HepG2 (cell line): ENCODE data around the gene PTCD1. TPM values are rescaled to one million over a fixed set of nuclear protein-coding genes. Genes with fewer than 3 reads are reported as not detected.

Experiments used
- AGO1 ChIP-seq: fragments of 200-400 bp; formaldehyde crosslinking; IDR thresholded peaks from 2 replicates; pipeline ENCODE4 v1.6.1; 2017; ENCODE audit warnings: mild to moderate bottlenecking, low read depth, low read length, moderate library complexity; ENCODE audit not compliant: poor library complexity, severe bottlenecking
- ARNT ChIP-seq: fragments of 450-650 bp; IDR thresholded peaks from 2 replicates; pipeline ENCODE4 v1.6.1; 2017
- ASH2L ChIP-seq: fragments of 300-600, 200-600 bp; sonication (generic); IDR thresholded peaks from 2 replicates; pipeline ENCODE4 v1.7.0; 2017; ENCODE audit warnings: low read depth, mild to moderate bottlenecking, moderate library complexity, mixed read lengths, low read length; ENCODE audit not compliant: insufficient read length
- ESRRA ChIP-seq: sonication (generic); formaldehyde crosslinking; IDR thresholded peaks from 2 replicates; pipeline ENCODE4 v1.5.1; 2020; ENCODE audit warnings: mild to moderate bottlenecking, low read depth, missing genetic modification reagents
- JARID2 ChIP-seq: sonication (generic); formaldehyde crosslinking; IDR thresholded peaks from 2 replicates; pipeline ENCODE4 v1.8.1; 2023; ENCODE audit warnings: missing genetic modification reagents, inconsistent platforms; ENCODE audit not compliant: insufficient replicate concordance
- KDM4B ChIP-seq: sonication (generic); formaldehyde crosslinking; IDR thresholded peaks from 2 replicates; pipeline ENCODE4 v1.4.0; 2020; ENCODE audit warnings: missing genetic modification reagents
- MED8 ChIP-seq: sonication (generic); formaldehyde crosslinking; IDR thresholded peaks from 2 replicates; pipeline ENCODE4 v1.8.1; 2023; ENCODE audit warnings: mild to moderate bottlenecking, missing genetic modification reagents; ENCODE audit not compliant: insufficient replicate concordance
- MTF2 ChIP-seq: sonication (generic); formaldehyde crosslinking; IDR thresholded peaks from 2 replicates; pipeline ENCODE4 v1.5.0; 2020; ENCODE audit warnings: missing genetic modification reagents, borderline replicate concordance
- NFATC3 ChIP-seq: sonication (generic); formaldehyde crosslinking; IDR thresholded peaks from 2 replicates; pipeline ENCODE4 v1.5.1; 2020; ENCODE audit warnings: mild to moderate bottlenecking, missing genetic modification reagents
- PHF20 ChIP-seq: sonication (generic); formaldehyde crosslinking; IDR thresholded peaks from 2 replicates; pipeline ENCODE4 v1.5.0; 2020; ENCODE audit warnings: mild to moderate bottlenecking, missing genetic modification reagents
- RBFOX2 ChIP-seq: fragments of 200-400 bp; formaldehyde crosslinking; IDR thresholded peaks from 2 replicates; pipeline ENCODE4 v1.6.1; 2017; ENCODE audit warnings: low read depth, mild to moderate bottlenecking, low read length
- SETDB1 ChIP-seq: sonication (generic); formaldehyde crosslinking; IDR thresholded peaks from 2 replicates; pipeline ENCODE4 v1.5.1; 2020; ENCODE audit warnings: missing genetic modification reagents, mild to moderate bottlenecking, borderline replicate concordance
- SMC3 ChIP-seq: IDR thresholded peaks from 2 replicates; pipeline ENCODE4 v1.6.1; 2011; ENCODE audit warnings: low read length, improper control_type of control experiment
- TCF7 ChIP-seq: sonication (generic); IDR thresholded peaks from 2 replicates; pipeline ENCODE4 v1.6.1; 2016; ENCODE audit warnings: antibody characterized with exemption, low read depth
- TCF7L2 ChIP-seq: IDR thresholded peaks from 2 replicates; pipeline ENCODE4 v1.6.1; 2011; ENCODE audit warnings: mild to moderate bottlenecking, low read depth, low read length, moderate library complexity
- UBTF ChIP-seq: sonication (generic); formaldehyde crosslinking; IDR thresholded peaks from 2 replicates; pipeline ENCODE4 v1.4.0; 2020; ENCODE audit warnings: mild to moderate bottlenecking, missing genetic modification reagents
- ZBTB38 ChIP-seq: sonication (generic); formaldehyde crosslinking; IDR thresholded peaks from 2 replicates; pipeline ENCODE4 v1.5.1; 2020; ENCODE audit warnings: mild to moderate bottlenecking, missing genetic modification reagents
- ZC3H4 ChIP-seq: sonication (generic); formaldehyde crosslinking; IDR thresholded peaks from 2 replicates; pipeline ENCODE4 v1.4.0; 2020; ENCODE audit warnings: missing genetic modification reagents, borderline replicate concordance
- ZNF136 ChIP-seq: sonication (generic); formaldehyde crosslinking; IDR thresholded peaks from 2 replicates; pipeline ENCODE4 v1.8.1; 2022; ENCODE audit warnings: low read depth, mild to moderate bottlenecking, moderate library complexity, missing genetic modification reagents
- ZNF205 ChIP-seq: IDR thresholded peaks from 2 replicates; pipeline ENCODE4 v1.6.1; 2018; ENCODE audit warnings: missing biosample characterization, missing genetic modification reagents
- ZNF260 ChIP-seq: sonication (generic); formaldehyde crosslinking; IDR thresholded peaks from 2 replicates; pipeline ENCODE4 v1.4.0; 2020; ENCODE audit warnings: missing genetic modification reagents, low read depth, mild to moderate bottlenecking, borderline replicate concordance
- ZNF282 ChIP-seq: fragments of 450-650 bp; IDR thresholded peaks from 2 replicates; pipeline ENCODE4 v1.6.1; 2018; ENCODE audit not compliant: partially characterized antibody
- ZNF367 ChIP-seq: sonication (generic); formaldehyde crosslinking; IDR thresholded peaks from 2 replicates; pipeline ENCODE4 v1.4.0; 2020; ENCODE audit warnings: missing genetic modification reagents, borderline replicate concordance
- ZNF569 ChIP-seq: sonication (generic); formaldehyde crosslinking; IDR thresholded peaks from 2 replicates; pipeline ENCODE4 v1.5.0; 2020; ENCODE audit warnings: mild to moderate bottlenecking, missing genetic modification reagents, moderate library complexity, borderline replicate concordance
- ZNF678 ChIP-seq: sonication (generic); formaldehyde crosslinking; IDR thresholded peaks from 2 replicates; pipeline ENCODE4 v1.4.0; 2020; ENCODE audit warnings: mild to moderate bottlenecking, missing genetic modification reagents
- ZNF770 ChIP-seq: sonication (generic); formaldehyde crosslinking; IDR thresholded peaks from 2 replicates; pipeline ENCODE4 v1.5.0; 2020; ENCODE audit warnings: mild to moderate bottlenecking, missing genetic modification reagents
- ZNF83 ChIP-seq: sonication (generic); formaldehyde crosslinking; IDR thresholded peaks from 2 replicates; pipeline ENCODE4 v1.4.0; 2020; ENCODE audit warnings: missing genetic modification reagents, mild to moderate bottlenecking, borderline replicate concordance
- ZZZ3 ChIP-seq: sonication (generic); formaldehyde crosslinking; IDR thresholded peaks from 2 replicates; pipeline ENCODE4 v1.4.0; 2020; ENCODE audit warnings: missing genetic modification reagents, mild to moderate bottlenecking, borderline replicate concordance
- polyA plus RNA-seq, 8 experiments: library from polyadenylated mRNA; depleted of rRNA in 3 of 8; stranded (reverse) in 7 of 8; unstranded in 1 of 8; fragments of >200 nt; fragmentation: Illumina TruSeq in 4 of 8; extraction: Trizol in 4 of 8; gene quantifications; 2 replicates each; pipeline versions ENCODE4 v1.2.1 to v1.2.3, GENCODE V29; 2011 to 2016; ENCODE audit warnings: low read depth in 4 of 8, missing spikeins in 1 of 8, mixed read lengths in 1 of 8; ENCODE audit not compliant: insufficient read depth in 1 of 8
- total RNA-seq, 5 experiments: library from RNA; depleted of rRNA; stranded (reverse); fragments of >200 nt; fragmentation: Illumina TruSeq; extraction: Trizol; gene quantifications; 2 replicates each; pipeline ENCODE4 v1.2.3, GENCODE V29; 2016; ENCODE audit warnings: low read depth in 1 of 5

PTCD1 gene
- total and polyA plus RNA-seq, 2 of the 13 experiments (the other 11 are each of a cell fraction or from before 2014, with no cell fraction given) = 3.0 to 8.4 TPM

- no peak for TF ChIP-seq ARNT
- TF ChIP-seq ZBTB38 (CRISPR knock-in tag) = peak; percentile 41; the same call in 1 of the 2 replicates
- no peak for TF ChIP-seq ZNF569 (CRISPR knock-in tag)
- no peak for TF ChIP-seq ZNF367 (CRISPR knock-in tag)
- no peak for TF ChIP-seq ZC3H4 (CRISPR knock-in tag)
- no peak for TF ChIP-seq MTF2 (CRISPR knock-in tag)
- peak; percentile 78 for TF ChIP-seq PHF20 (CRISPR knock-in tag)
- no peak for TF ChIP-seq ZZZ3 (CRISPR knock-in tag)
- TF ChIP-seq SETDB1 = no peak
- TF ChIP-seq TCF7L2 = no peak
- no peak for TF ChIP-seq JARID2 (CRISPR knock-in tag)
- TF ChIP-seq AGO1 = no peak
- TF ChIP-seq ZNF260 (CRISPR knock-in tag) = no peak
- TF ChIP-seq ZNF678 (CRISPR knock-in tag) = no peak
- peak; percentile 49 for TF ChIP-seq UBTF (CRISPR knock-in tag)
- peak; percentile 44 for TF ChIP-seq ASH2L
- no peak for TF ChIP-seq ZNF83
- TF ChIP-seq ESRRA = peak; percentile 75
- TF ChIP-seq ZNF136 (CRISPR knock-in tag) = no peak
- TF ChIP-seq SMC3 = no peak
- TF ChIP-seq RBFOX2 = no peak
- TF ChIP-seq TCF7 = peak; percentile 41; the same call in 1 of the 2 replicates
- TF ChIP-seq ZNF770 = no peak
- no peak for TF ChIP-seq MED8 (CRISPR knock-in tag)
- TF ChIP-seq ZNF205 = no peak; the same call in 1 of the 2 replicates
- TF ChIP-seq ZNF282 = no peak
- TF ChIP-seq KDM4B = no peak
- TF ChIP-seq NFATC3 (CRISPR knock-in tag) = 0 out of 2 replicates have a peak, but pooled peaks have one; percentile 42
These were observed 66.1 kb downstream of the PTCD1 start (continued) for GRCh38 chr7:99372275-99373090.
